K562 (cell line): Measurements from ENCODE around the gene RNF166. TPM values are rescaled to one million over a fixed set of nuclear protein-coding genes. Genes with fewer than 3 reads are reported as not detected.

Source experiments
- GTF2A2 ChIP-seq: IDR thresholded peaks from 2 replicates; pipeline ENCODE4 v1.6.1; 2016; ENCODE audit warnings: mild to moderate bottlenecking, missing genetic modification characterization, missing compliant biosample characterization
- HLTF ChIP-seq: fragments of 450-650 bp; IDR thresholded peaks from 2 replicates; pipeline ENCODE4 v1.6.1; 2016
- KDM2B ChIP-seq: fragments of 250-450 bp; sonication (Bioruptor Pico); IDR thresholded peaks from 2 replicates; pipeline ENCODE4 v1.8.0; 2021; ENCODE audit warnings: mild to moderate bottlenecking, moderate library complexity
- KHSRP ChIP-seq: fragments of 450-650 bp; IDR thresholded peaks from 2 replicates; pipeline ENCODE4 v1.6.1; 2017
- L3MBTL2 ChIP-seq: fragments of 450-650 bp; IDR thresholded peaks from 2 replicates; pipeline ENCODE4 v1.6.1; 2016; ENCODE audit warnings: mild to moderate bottlenecking, moderate library complexity
- SIRT6 ChIP-seq: IDR thresholded peaks from one replicate; pipeline ENCODE4 v1.6.1; 2012; ENCODE audit warnings: low read depth, mild to moderate bottlenecking, control low read depth, inconsistent platforms, low read length, moderate library complexity
- STAT5B ChIP-seq: fragments of 250-450 bp; sonication (Bioruptor Pico); IDR thresholded peaks from 2 replicates; pipeline ENCODE4 v1.8.0; 2021; ENCODE audit warnings: mild to moderate bottlenecking, inconsistent platforms
- TBL1XR1 ChIP-seq, 2 experiments: IDR thresholded peaks; 2 replicates each; pipeline ENCODE4 v1.6.1; 2012; ENCODE audit warnings: improper control_type of control experiment in 2 of 2, low read length in 2 of 2, mild to moderate bottlenecking in 1 of 2
- ZNF197 ChIP-seq: fragments of 200-800 bp; sonication (Bioruptor generic); IDR thresholded peaks from 2 replicates; pipeline ENCODE4 v1.6.1; 2016; ENCODE audit warnings: low read depth, missing genetic modification characterization, missing compliant biosample characterization
- ZNF212 ChIP-seq: fragments of 450-650 bp; formaldehyde crosslinking; IDR thresholded peaks from 2 replicates; pipeline ENCODE4 v1.4.0; 2020; ENCODE audit warnings: mild to moderate bottlenecking
- polyA plus RNA-seq, 8 experiments: library from polyadenylated mRNA; depleted of rRNA in 4 of 8; stranded (reverse) in 5 of 8; unstranded in 3 of 8; fragments of >200 nt; fragmentation: Nextera tagmentation in 2 of 8; fragmentation: Illumina TruSeq in 1 of 8; extraction: Ambion mirVana in 2 of 8; extraction: Trizol in 1 of 8; gene quantifications; 2 replicates each; pipeline versions ENCODE4 v1.2.1 to v1.2.3, GENCODE V29; 2011 to 2014; ENCODE audit warnings: inconsistent platforms in 1 of 8, missing spikeins in 1 of 8
- total RNA-seq, 7 experiments: library from RNA; depleted of rRNA in 6 of 7; stranded (reverse); fragments of >200 nt in 6 of 7; fragmentation: Illumina TruSeq in 2 of 7; extraction: Trizol in 2 of 7; gene quantifications; 2 replicates each; pipeline versions ENCODE4 v1.2.1 to v1.2.3, GENCODE V29; 2011 to 2021; ENCODE audit warnings: low replicate concordance in 1 of 7
- TF ChIP-seq, protein P1 (sequence below), 2 experiments: fragments of 450-650 bp in 1 of 2; IDR thresholded peaks; 2 replicates each; pipeline ENCODE4 v1.6.1; 2011 to 2017; ENCODE audit warnings: low read depth in 2 of 2, antibody characterized with exemption in 1 of 2, borderline replicate concordance in 1 of 2, low read length in 1 of 2, mild to moderate bottlenecking in 1 of 2, mixed read lengths in 1 of 2; ENCODE audit not compliant: control insufficient read depth in 1 of 2
- TF ChIP-seq, protein P2 (sequence below): fragments of 450-650 bp; formaldehyde crosslinking; IDR thresholded peaks from 2 replicates; pipeline ENCODE4 v1.4.0; 2022; ENCODE audit warnings: missing genetic modification characterization
- TF ChIP-seq, protein P3 (sequence below): fragments of 250-450 bp; sonication (Bioruptor Pico); IDR thresholded peaks from 2 replicates; pipeline ENCODE4 v1.5.0; 2021; ENCODE audit warnings: mild to moderate bottlenecking, borderline replicate concordance
- TF ChIP-seq, protein P4 (sequence below), 2 experiments: fragments of 450-650 bp in 1 of 2; sonication (generic) in 1 of 2; formaldehyde crosslinking in 1 of 2; IDR thresholded peaks in 1 of 2; conservative IDR thresholded peaks in 1 of 2; 2 replicates each; pipeline versions ENCODE4 v1.6.1 to v1.8.1; 2016 to 2023; ENCODE audit warnings: mild to moderate bottlenecking in 2 of 2, moderate library complexity in 2 of 2, inconsistent platforms in 1 of 2, missing genetic modification reagents in 1 of 2
- TF ChIP-seq, protein P5 (sequence below): sonication (generic); formaldehyde crosslinking; IDR thresholded peaks from 2 replicates; pipeline ENCODE4 v1.8.1; 2023; ENCODE audit warnings: missing genetic modification reagents, mild to moderate bottlenecking, borderline replicate concordance

RNF166 gene
- total and polyA plus RNA-seq, 9 of the 15 experiments (the other 6 are each of a cell fraction or from before 2014, with no cell fraction given) = 0.56 to 60.3 (median 19.5) TPM

DNA sequence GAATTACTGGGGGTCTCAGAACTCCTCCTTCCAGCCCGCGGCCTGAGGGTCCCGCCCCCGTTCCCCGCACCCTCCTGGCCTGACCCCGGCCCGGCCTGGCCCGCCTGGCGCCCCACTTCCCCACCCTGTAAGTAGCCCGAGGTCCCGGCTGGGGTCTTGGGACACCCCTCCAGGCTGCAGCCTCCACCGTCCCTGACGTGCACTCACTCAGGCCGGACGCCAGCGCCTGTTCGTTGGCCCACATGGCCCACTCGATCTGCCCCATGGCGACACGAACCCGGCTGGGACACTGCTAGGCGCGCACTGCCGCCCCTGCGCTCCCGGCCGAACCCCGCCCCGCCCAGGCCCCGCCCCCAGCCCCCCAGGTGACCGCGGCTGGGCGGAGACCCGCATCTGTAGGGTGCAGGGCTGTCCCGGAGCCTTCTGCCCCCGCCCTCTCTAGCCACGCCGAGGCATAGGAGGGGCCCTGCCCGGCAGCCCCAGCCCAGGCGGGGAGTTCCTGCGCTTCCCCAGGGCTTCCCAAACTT, 55.4 kb downstream of the RNF166 start, which contains the start of gene CYBA (continued):
- TF ChIP-seq, protein P1, sequence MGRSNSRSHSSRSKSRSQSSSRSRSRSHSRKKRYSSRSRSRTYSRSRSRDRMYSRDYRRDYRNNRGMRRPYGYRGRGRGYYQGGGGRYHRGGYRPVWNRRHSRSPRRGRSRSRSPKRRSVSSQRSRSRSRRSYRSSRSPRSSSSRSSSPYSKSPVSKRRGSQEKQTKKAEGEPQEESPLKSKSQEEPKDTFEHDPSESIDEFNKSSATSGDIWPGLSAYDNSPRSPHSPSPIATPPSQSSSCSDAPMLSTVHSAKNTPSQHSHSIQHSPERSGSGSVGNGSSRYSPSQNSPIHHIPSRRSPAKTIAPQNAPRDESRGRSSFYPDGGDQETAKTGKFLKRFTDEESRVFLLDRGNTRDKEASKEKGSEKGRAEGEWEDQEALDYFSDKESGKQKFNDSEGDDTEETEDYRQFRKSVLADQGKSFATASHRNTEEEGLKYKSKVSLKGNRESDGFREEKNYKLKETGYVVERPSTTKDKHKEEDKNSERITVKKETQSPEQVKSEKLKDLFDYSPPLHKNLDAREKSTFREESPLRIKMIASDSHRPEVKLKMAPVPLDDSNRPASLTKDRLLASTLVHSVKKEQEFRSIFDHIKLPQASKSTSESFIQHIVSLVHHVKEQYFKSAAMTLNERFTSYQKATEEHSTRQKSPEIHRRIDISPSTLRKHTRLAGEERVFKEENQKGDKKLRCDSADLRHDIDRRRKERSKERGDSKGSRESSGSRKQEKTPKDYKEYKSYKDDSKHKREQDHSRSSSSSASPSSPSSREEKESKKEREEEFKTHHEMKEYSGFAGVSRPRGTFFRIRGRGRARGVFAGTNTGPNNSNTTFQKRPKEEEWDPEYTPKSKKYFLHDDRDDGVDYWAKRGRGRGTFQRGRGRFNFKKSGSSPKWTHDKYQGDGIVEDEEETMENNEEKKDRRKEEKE (IDR thresholded peaks at IDR 0.05; ENCODE audit: borderline replicate concordance in 1 of 2, control insufficient read depth in 1 of 2, low read depth in 2 of 2, low read length in 1 of 2) = no peak
- TF ChIP-seq, protein P2, sequence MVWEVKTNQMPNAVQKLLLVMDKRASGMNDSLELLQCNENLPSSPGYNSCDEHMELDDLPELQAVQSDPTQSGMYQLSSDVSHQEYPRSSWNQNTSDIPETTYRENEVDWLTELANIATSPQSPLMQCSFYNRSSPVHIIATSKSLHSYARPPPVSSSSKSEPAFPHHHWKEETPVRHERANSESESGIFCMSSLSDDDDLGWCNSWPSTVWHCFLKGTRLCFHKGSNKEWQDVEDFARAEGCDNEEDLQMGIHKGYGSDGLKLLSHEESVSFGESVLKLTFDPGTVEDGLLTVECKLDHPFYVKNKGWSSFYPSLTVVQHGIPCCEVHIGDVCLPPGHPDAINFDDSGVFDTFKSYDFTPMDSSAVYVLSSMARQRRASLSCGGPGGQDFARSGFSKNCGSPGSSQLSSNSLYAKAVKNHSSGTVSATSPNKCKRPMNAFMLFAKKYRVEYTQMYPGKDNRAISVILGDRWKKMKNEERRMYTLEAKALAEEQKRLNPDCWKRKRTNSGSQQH (CRISPR knock-in tag) = no peak
- TF ChIP-seq STAT5B (CRISPR knock-in tag) = no peak
- TF ChIP-seq GTF2A2 (tag) = no peak
- TF ChIP-seq, protein P3, sequence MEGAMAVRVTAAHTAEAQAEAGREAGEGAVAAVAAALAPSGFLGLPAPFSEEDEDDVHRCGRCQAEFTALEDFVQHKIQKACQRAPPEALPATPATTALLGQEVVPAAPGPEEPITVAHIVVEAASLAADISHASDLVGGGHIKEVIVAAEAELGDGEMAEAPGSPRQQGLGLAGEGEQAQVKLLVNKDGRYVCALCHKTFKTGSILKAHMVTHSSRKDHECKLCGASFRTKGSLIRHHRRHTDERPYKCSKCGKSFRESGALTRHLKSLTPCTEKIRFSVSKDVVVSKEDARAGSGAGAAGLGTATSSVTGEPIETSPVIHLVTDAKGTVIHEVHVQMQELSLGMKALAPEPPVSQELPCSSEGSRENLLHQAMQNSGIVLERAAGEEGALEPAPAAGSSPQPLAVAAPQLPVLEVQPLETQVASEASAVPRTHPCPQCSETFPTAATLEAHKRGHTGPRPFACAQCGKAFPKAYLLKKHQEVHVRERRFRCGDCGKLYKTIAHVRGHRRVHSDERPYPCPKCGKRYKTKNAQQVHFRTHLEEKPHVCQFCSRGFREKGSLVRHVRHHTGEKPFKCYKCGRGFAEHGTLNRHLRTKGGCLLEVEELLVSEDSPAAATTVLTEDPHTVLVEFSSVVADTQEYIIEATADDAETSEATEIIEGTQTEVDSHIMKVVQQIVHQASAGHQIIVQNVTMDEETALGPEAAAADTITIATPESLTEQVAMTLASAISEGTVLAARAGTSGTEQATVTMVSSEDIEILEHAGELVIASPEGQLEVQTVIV (CRISPR knock-in tag) = no peak
- TF ChIP-seq ZNF197 (CRISPR knock-in tag) = no peak
- no peak for TF ChIP-seq L3MBTL2
- no peak for TF ChIP-seq HLTF
- no peak for TF ChIP-seq ZNF212 (CRISPR knock-in tag)
- TF ChIP-seq TBL1XR1 (IDR thresholded peaks at IDR 0.05; ENCODE audit: low read length in 2 of 2) = no peak
- TF ChIP-seq KHSRP = no peak
- TF ChIP-seq, protein P4, sequence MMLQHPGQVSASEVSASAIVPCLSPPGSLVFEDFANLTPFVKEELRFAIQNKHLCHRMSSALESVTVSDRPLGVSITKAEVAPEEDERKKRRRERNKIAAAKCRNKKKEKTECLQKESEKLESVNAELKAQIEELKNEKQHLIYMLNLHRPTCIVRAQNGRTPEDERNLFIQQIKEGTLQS (IDR thresholded peaks at IDR 0.05) = no peak
- TF ChIP-seq, protein P4 (CRISPR knock-in tag; conservative IDR thresholded peaks at IDR 0.05) = no peak
- TF ChIP-seq, protein P5, sequence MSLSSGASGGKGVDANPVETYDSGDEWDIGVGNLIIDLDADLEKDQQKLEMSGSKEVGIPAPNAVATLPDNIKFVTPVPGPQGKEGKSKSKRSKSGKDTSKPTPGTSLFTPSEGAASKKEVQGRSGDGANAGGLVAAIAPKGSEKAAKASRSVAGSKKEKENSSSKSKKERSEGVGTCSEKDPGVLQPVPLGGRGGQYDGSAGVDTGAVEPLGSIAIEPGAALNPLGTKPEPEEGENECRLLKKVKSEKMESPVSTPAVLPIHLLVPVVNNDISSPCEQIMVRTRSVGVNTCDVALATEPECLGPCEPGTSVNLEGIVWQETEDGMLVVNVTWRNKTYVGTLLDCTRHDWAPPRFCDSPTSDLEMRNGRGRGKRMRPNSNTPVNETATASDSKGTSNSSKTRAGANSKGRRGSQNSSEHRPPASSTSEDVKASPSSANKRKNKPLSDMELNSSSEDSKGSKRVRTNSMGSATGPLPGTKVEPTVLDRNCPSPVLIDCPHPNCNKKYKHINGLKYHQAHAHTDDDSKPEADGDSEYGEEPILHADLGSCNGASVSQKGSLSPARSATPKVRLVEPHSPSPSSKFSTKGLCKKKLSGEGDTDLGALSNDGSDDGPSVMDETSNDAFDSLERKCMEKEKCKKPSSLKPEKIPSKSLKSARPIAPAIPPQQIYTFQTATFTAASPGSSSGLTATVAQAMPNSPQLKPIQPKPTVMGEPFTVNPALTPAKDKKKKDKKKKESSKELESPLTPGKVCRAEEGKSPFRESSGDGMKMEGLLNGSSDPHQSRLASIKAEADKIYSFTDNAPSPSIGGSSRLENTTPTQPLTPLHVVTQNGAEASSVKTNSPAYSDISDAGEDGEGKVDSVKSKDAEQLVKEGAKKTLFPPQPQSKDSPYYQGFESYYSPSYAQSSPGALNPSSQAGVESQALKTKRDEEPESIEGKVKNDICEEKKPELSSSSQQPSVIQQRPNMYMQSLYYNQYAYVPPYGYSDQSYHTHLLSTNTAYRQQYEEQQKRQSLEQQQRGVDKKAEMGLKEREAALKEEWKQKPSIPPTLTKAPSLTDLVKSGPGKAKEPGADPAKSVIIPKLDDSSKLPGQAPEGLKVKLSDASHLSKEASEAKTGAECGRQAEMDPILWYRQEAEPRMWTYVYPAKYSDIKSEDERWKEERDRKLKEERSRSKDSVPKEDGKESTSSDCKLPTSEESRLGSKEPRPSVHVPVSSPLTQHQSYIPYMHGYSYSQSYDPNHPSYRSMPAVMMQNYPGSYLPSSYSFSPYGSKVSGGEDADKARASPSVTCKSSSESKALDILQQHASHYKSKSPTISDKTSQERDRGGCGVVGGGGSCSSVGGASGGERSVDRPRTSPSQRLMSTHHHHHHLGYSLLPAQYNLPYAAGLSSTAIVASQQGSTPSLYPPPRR (CRISPR knock-in tag) = no peak
- TF ChIP-seq KDM2B (CRISPR knock-in tag) = no peak; the same call in 1 of the 2 replicates
- no peak for TF ChIP-seq SIRT6
